GM13977 (cell line): ENCODE measurements around the gene PTPRN.
"Not testable (repeated sequence)": the region's sequence is repeated elsewhere in the genome, so short reads cannot be mapped to it uniquely, and the experiment has no call there.

Source experiments
- DNase-seq: peaks from one replicate; pipeline ENCODE4 v3.0.0; 2012; ENCODE audit warnings: low spot score
- in situ Hi-C: fragments of 300-500 bp; cut with MboI; formaldehyde crosslinking; loops from one replicate; pipeline ENCODE4 v1.12.0; 2022; ENCODE audit warnings: low sequenced_read_pairs, low pct_unique_long_range_greater_than_20kb, mixed read lengths, inconsistent platforms; ENCODE audit not compliant: unreplicated experiment
- TF ChIP-seq, protein P1 (sequence below): IDR thresholded peaks from 2 replicates; pipeline ENCODE4 v1.5.1; 2012; ENCODE audit warnings: mild to moderate bottlenecking, control low read depth; ENCODE audit not compliant: insufficient read depth; ENCODE audit errors: extremely low read depth, missing control alignments

PTPRN gene

GRCh38 chr2:219289195-219289536, 20.0 kb downstream of the PTPRN start:
- TF ChIP-seq, protein P1, sequence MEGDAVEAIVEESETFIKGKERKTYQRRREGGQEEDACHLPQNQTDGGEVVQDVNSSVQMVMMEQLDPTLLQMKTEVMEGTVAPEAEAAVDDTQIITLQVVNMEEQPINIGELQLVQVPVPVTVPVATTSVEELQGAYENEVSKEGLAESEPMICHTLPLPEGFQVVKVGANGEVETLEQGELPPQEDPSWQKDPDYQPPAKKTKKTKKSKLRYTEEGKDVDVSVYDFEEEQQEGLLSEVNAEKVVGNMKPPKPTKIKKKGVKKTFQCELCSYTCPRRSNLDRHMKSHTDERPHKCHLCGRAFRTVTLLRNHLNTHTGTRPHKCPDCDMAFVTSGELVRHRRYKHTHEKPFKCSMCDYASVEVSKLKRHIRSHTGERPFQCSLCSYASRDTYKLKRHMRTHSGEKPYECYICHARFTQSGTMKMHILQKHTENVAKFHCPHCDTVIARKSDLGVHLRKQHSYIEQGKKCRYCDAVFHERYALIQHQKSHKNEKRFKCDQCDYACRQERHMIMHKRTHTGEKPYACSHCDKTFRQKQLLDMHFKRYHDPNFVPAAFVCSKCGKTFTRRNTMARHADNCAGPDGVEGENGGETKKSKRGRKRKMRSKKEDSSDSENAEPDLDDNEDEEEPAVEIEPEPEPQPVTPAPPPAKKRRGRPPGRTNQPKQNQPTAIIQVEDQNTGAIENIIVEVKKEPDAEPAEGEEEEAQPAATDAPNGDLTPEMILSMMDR: no peak
- in situ Hi-C loops: no loop called here
- DNase-seq: no peak

DNA sequence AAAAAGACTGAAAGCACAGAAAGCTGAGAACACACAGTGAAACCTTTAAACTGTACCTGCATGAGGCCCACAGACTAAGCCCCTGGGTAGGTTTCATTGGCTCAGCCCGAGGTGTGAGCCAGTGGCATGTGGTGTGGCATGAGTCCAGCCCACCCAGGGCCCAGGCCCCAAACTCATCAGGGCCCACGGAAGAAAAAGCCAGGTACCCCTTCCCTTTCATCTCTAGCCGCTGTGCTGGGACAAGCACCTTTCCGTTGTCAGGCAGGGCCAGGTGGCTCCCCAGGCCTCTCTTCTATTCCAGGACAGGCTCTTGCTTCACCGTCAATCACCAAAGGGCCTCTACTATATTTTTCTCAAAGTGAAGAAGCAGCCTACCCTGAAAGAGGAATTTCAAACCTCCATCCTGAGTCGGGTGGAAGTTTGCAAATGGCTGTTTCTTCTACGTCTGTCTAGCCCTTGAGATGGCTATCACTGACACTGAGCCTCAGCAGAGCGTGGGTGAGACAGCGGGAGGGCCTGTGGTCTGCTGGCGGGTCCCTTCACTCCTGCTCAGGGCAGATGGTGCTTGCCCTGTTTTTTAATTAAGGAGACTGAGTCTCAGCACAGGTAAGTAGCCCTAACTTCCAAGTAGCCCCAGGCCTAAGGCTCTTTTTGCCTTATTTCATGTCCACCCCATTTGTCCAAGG, 21.5 kb downstream of the PTPRN start:
- TF ChIP-seq, protein P1: no peak
- in situ Hi-C loops: no loop called here
- peak; percentile 12 for DNase-seq

- in situ Hi-C loops, DNase-seq: not testable (repeated sequence)
Observed at GRCh38 chr2:219287116-219287440, 22.1 kb downstream of the PTPRN start.

DNA sequence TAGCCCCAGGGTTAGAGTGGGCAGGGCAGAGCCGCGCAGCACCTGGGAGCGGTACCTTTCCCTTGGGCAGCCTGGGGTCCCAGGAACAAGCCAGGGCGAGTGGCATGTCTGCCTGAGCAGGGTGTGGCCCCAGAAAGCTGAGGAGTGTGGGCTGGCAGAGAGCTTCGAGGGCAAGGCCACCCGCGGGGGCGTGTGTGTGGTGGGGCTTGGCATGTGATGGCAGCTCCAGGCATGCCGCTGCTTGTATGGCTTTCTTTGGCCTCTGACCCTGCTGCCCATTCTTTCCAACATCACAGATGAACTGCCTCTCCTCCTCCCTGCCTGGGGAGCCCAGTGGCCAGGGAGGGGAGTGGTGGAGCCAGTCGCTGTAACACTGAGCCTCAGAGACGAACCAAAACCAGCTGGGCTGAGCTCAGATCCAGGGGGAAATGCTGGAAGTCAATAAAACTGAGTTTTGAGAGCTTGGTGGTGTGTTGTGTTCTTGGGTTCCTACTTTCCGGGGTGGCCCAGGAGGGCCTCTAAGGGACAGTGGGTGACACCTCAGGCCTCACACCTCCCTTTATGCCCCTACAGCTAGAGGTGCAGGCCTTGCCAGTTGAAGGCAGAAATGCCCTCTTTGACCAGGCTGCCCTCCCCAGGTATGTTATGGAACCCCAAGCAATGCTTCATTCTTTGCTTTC, 22.6 kb downstream of the PTPRN start:
- peak; percentile 29 for DNase-seq

GRCh38 chr2:219285894-219286425, 23.2 kb downstream of the PTPRN start:
- in situ Hi-C loops: no loop called here
- TF ChIP-seq, protein P1: no peak
- no peak for DNase-seq

More for the DNA sequence above, 22.6 kb downstream of the PTPRN start:
- TF ChIP-seq, protein P1: no peak
- in situ Hi-C loops: no loop called here

GRCh38 chr2:219285373-219285735, 23.8 kb downstream of the PTPRN start:
- DNase-seq: peak; percentile 16
- TF ChIP-seq, protein P1: no peak
- in situ Hi-C loops: no loop called here

DNA sequence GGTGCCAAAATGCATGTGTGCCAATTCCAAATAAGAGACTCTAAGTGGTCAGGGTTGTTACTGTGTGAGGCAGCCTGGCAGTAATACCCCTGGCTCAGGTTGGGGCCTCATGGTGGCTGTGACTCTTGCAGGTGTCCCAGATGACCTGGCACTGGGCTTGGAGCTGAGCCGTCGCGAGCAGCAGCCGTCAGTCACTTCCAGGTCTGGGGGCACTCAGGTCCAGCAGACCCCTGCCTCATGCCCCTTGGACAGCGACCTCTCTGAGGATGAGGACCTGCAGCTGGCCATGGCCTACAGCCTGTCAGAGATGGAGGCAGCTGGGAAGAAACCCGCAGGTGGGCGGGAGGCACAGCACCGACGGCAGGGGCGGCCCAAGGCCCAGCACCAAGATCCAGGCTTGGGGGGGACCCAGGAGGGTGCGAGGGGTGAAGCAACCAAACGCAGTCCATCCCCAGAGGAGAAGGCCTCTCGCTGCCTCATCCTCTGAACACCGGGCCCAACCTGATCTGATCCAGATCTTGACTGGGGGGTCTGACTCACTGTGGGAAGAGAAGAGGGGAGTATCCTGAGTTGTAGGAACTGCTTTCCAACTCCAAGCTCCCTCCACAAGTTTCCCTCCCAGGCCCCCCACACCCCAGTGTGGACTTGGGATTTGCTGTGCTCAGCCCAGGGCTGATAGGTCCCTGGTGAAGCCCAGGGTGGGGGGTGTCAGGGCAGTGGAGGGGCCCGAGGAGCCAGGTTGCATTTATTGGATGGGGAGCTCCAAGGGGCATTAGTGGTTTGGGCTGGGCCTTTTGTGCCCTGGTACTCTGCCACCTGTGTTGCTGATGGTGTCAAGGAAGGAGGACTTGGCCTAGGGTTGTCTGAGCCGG, 24.5 kb downstream of the PTPRN start:
- peak; percentile 12 for DNase-seq
- TF ChIP-seq, protein P1: no peak
- in situ Hi-C loops: no loop called here
